Measurements from ENCODE around the gene EXOC8. TPM values are rescaled to one million over a fixed set of nuclear protein-coding genes. Genes with fewer than 3 reads are reported as not detected.
"Not testable (repeated sequence)": the region's sequence is repeated elsewhere in the genome, so short reads cannot be mapped to it uniquely, and the experiment has no call there.

Gene EXOC8
- total RNA-seq, 1 experiment from 2014 or later = 12.6 TPM

DNA sequence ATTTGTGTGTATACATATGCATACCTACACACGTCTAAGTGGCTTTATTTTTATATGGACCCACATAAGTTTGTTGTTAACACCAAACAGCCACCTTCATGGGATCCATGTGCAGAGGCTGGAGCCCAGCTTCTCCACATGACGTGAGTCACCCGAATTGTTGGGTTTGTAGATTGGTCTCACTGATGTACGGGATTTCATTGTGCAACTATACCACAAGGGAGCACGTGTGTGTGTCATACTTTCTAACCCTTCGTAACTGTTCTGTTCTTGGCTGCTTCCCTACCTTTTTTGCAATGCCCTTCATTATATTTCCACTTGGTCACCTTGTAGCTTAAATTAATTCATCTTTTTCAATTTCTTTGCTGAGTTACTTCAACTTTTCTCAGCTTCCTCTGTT, 21.5 kb upstream of the EXOC8 start:
- no peak overlapping the region for H3K4me2 ChIP-seq (ENCODE audit: low read depth, low read length, poor library complexity, severe bottlenecking)
- peaks cover 42% of the 10 kb centered on the region for H3K79me2 ChIP-seq (ENCODE audit: low read length)
- peaks cover 10% of the 10 kb centered on the region for H3K4me1 ChIP-seq (ENCODE audit: low read length)
- H2AFZ ChIP-seq (ENCODE audit: low read length) = no peak overlapping the region
- no peak overlapping the region for H3K9ac ChIP-seq (ENCODE audit: low read length)
- H3K36me3 ChIP-seq (ENCODE audit: insufficient read depth, low read length) = peaks cover 15% of the 10 kb centered on the region; the same call in 1 of the 2 replicates
- H3K27me3 ChIP-seq (ENCODE audit: low read length) = no peaks in the 10 kb centered on the region
- no peak overlapping the region for H3K4me3 ChIP-seq (ENCODE audit: low read length)
- H4K20me1 ChIP-seq (ENCODE audit: insufficient read depth, low read depth, low read length) = no peaks in the 10 kb centered on the region
- no peak overlapping the region for H3K27ac ChIP-seq (ENCODE audit: low read length)
- DNase-seq = no peak
- no peaks in the 10 kb centered on the region for H3K9me3 ChIP-seq (ENCODE audit: low read length)
- no peaks in the 10 kb centered on the region for H3K9me2 ChIP-seq (replicated peaks; ENCODE audit: insufficient read depth, low read length)

DNA sequence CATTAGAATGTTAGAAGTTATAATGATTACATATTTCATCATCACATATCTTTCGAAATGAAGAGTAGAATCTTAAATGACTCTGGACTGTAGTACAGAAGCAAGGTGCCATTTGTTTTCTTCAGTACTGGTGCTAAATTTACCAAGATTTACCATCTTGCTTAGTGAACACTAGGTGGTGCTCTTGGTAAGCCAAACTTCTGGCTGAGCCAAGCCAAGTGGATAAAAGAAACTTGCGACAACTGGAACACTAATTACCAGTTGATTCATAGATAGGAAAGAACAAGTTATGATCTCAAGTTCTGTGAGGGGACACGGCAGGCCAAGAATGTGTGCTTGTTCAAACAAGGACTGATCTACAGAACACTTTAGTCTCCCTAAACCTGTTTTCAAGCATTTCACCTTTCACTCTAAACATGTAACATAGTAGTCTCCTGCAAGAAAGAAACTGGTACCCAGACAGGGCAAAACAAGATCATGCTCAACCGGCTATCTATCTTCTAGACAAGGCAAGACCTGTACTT, 20.2 kb upstream of the EXOC8 start:
- H3K4me1 ChIP-seq (ENCODE audit: low read length) = peaks cover 10% of the 10 kb centered on the region
- H2AFZ ChIP-seq (ENCODE audit: low read length) = no peak overlapping the region
- peak; percentile 85 for DNase-seq
- no peak overlapping the region for H3K4me3 ChIP-seq (ENCODE audit: low read length)
- peak overlapping the region; percentile 16 for H3K4me2 ChIP-seq (ENCODE audit: low read depth, low read length, poor library complexity, severe bottlenecking)
- H3K79me2 ChIP-seq (ENCODE audit: low read length) = peaks cover 33% of the 10 kb centered on the region
- no peak overlapping the region for H3K9ac ChIP-seq (ENCODE audit: low read length)
- H3K9me2 ChIP-seq (replicated peaks; ENCODE audit: insufficient read depth, low read length) = no peaks in the 10 kb centered on the region
- H3K27me3 ChIP-seq (ENCODE audit: low read length) = no peaks in the 10 kb centered on the region
- H3K36me3 ChIP-seq (ENCODE audit: insufficient read depth, low read length) = peaks cover 14% of the 10 kb centered on the region; the same call in 1 of the 2 replicates
- no peaks in the 10 kb centered on the region for H4K20me1 ChIP-seq (ENCODE audit: insufficient read depth, low read depth, low read length)
- H3K27ac ChIP-seq (ENCODE audit: low read length) = 0 out of 2 replicates have a peak overlapping the region, but pooled peaks have one; percentile 8
- H3K9me3 ChIP-seq (ENCODE audit: low read length) = no peaks in the 10 kb centered on the region

GRCh38 chr1:231357187-231357772, 19.6 kb upstream of the EXOC8 start:
- H3K36me3 ChIP-seq (ENCODE audit: insufficient read depth, low read length) = peaks cover 21% of the 10 kb centered on the region; the same call in 1 of the 2 replicates
- H4K20me1 ChIP-seq (ENCODE audit: insufficient read depth, low read depth, low read length) = no peaks in the 10 kb centered on the region
- DNase-seq = no peak
- peaks cover 10% of the 10 kb centered on the region for H3K4me1 ChIP-seq (ENCODE audit: low read length)
- H3K79me2 ChIP-seq (ENCODE audit: low read length) = peaks cover 27% of the 10 kb centered on the region
- H2AFZ ChIP-seq (ENCODE audit: low read length) = no peak overlapping the region
- H3K27ac ChIP-seq (ENCODE audit: low read length) = no peak overlapping the region
- H3K4me3 ChIP-seq (ENCODE audit: low read length) = no peak overlapping the region
- H3K4me2 ChIP-seq (ENCODE audit: low read depth, low read length, poor library complexity, severe bottlenecking) = peak overlapping the region; percentile 16
- H3K9ac ChIP-seq (ENCODE audit: low read length) = no peak overlapping the region
- H3K27me3 ChIP-seq (ENCODE audit: low read length) = no peaks in the 10 kb centered on the region
- H3K9me2 ChIP-seq (replicated peaks; ENCODE audit: insufficient read depth, low read length) = no peaks in the 10 kb centered on the region
- no peaks in the 10 kb centered on the region for H3K9me3 ChIP-seq (ENCODE audit: low read length)

- Histone ChIP-seq H3K36me3 (ENCODE audit: insufficient read depth, low read length) (peaks cover 29% of the 10 kb centered on the region; the same call in 1 of the 2 replicates), H3K4me2 (ENCODE audit: low read depth, low read length, poor library complexity, severe bottlenecking) (no peak overlapping the region), H3K79me2 (ENCODE audit: low read length) (peaks cover 24% of the 10 kb centered on the region), H2AFZ (ENCODE audit: low read length) (no peak overlapping the region), H3K27ac (ENCODE audit: low read length) (no peak overlapping the region), H3K4me3 (ENCODE audit: low read length) (no peak overlapping the region), H3K27me3 (ENCODE audit: low read length) (no peaks in the 10 kb centered on the region), H3K9me3 (ENCODE audit: low read length) (no peaks in the 10 kb centered on the region), H4K20me1 (ENCODE audit: insufficient read depth, low read depth, low read length) (no peaks in the 10 kb centered on the region), H3K9ac (ENCODE audit: low read length) (no peak overlapping the region), H3K9me2 (replicated peaks; ENCODE audit: insufficient read depth, low read length) (no peaks in the 10 kb centered on the region), H3K4me1 (ENCODE audit: low read length) (peaks cover 10% of the 10 kb centered on the region)
- DNase-seq = no peak
These were observed 17.5 kb upstream of the EXOC8 start for GRCh38 chr1:231355171-231355570.

DNA sequence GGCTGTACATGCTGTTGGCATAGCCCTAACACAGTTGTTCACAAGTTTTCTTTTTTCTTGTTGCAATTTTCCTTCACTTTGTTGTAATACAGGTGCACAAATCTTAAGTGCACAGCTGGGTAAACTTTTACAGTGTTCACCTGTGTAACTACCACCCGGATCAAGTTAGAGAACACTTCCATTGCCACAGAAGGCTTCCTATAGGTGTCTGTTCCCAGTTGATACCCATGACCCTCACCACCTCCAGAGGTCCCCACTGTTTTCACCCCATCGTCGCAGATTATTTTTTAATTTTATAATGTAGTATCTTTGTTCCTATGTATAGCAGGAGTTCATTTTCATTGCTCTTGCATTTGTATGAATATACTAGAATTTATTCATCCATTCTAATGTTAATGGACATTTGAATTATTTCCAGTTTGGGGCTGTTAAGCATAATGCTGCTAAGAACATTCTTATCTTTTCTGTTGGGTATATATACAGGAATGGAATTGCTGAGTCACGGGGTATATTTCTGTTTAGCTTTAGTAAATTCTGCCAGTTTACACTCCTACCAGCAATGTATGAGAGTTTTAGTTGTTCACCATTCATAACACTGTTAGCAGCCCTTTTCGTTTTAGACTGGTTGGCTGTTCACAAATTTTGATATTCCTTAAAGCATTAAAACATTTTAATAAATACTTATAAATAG, 16.8 kb upstream of the EXOC8 start:
- peaks cover 19% of the 10 kb centered on the region for H3K79me2 ChIP-seq (ENCODE audit: low read length)
- H3K9me3 ChIP-seq (ENCODE audit: low read length) = no peaks in the 10 kb centered on the region
- no peak overlapping the region for H3K9ac ChIP-seq (ENCODE audit: low read length)
- H3K4me2 ChIP-seq (ENCODE audit: low read depth, low read length, poor library complexity, severe bottlenecking) = no peak overlapping the region
- H3K4me1 ChIP-seq (ENCODE audit: low read length) = peaks cover 10% of the 10 kb centered on the region
- H3K36me3 ChIP-seq (ENCODE audit: insufficient read depth, low read length) = peaks cover 31% of the 10 kb centered on the region; the same call in 1 of the 2 replicates
- H4K20me1 ChIP-seq (ENCODE audit: insufficient read depth, low read depth, low read length) = no peaks in the 10 kb centered on the region
- H3K27me3 ChIP-seq (ENCODE audit: low read length) = no peaks in the 10 kb centered on the region
- no peak overlapping the region for H3K27ac ChIP-seq (ENCODE audit: low read length)
- H3K4me3 ChIP-seq (ENCODE audit: low read length) = no peak overlapping the region
- H2AFZ ChIP-seq (ENCODE audit: low read length) = no peak overlapping the region
- no peak for DNase-seq
- no peaks in the 10 kb centered on the region for H3K9me2 ChIP-seq (replicated peaks; ENCODE audit: insufficient read depth, low read length)

- Histone ChIP-seq H3K4me2 (ENCODE audit: low read depth, low read length, poor library complexity, severe bottlenecking) (no peak overlapping the region), H3K9me3 (ENCODE audit: low read length) (no peaks in the 10 kb centered on the region), H3K4me3 (ENCODE audit: low read length) (no peak overlapping the region), H3K79me2 (ENCODE audit: low read length) (peaks cover 17% of the 10 kb centered on the region), H3K4me1 (ENCODE audit: low read length) (peaks cover 8% of the 10 kb centered on the region), H3K27me3 (ENCODE audit: low read length) (no peaks in the 10 kb centered on the region), H3K36me3 (ENCODE audit: insufficient read depth, low read length) (peaks cover 36% of the 10 kb centered on the region; the same call in 1 of the 2 replicates), H3K9ac (ENCODE audit: low read length) (no peak overlapping the region), H3K9me2 (replicated peaks; ENCODE audit: insufficient read depth, low read length) (no peaks in the 10 kb centered on the region), H4K20me1 (ENCODE audit: insufficient read depth, low read depth, low read length) (no peaks in the 10 kb centered on the region), H2AFZ (ENCODE audit: low read length) (no peak overlapping the region), H3K27ac (ENCODE audit: low read length) (no peak overlapping the region)
- no peak for DNase-seq
These were observed 15.4 kb upstream of the EXOC8 start for GRCh38 chr1:231353086-231353485.

DNA sequence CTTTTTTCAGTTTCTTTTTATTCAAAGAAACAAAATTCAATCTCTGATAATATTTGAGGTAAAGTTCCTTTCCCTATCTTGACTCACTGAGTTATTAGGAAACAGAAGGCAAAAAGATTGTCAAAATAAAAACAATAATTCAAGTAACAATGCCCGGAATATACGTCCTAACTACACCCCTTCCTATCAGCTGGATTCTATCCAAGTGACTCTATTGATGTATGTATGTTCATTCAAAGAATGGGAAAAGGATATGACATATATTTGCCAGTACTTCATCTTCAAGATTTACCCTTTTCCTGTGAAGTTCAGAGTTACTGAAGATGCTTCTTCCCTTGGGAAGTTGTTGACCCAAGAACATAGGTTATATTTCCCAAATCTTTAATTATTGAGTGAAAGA, 14.2 kb upstream of the EXOC8 start:
- Histone ChIP-seq H3K4me1 (ENCODE audit: low read length) (no peaks in the 10 kb centered on the region), H4K20me1 (ENCODE audit: insufficient read depth, low read depth, low read length) (no peaks in the 10 kb centered on the region), H3K9me2 (replicated peaks; ENCODE audit: insufficient read depth, low read length) (no peaks in the 10 kb centered on the region), H2AFZ (ENCODE audit: low read length) (no peak overlapping the region), H3K27ac (ENCODE audit: low read length) (no peak overlapping the region), H3K27me3 (ENCODE audit: low read length) (no peaks in the 10 kb centered on the region), H3K9me3 (ENCODE audit: low read length) (no peaks in the 10 kb centered on the region), H3K9ac (ENCODE audit: low read length) (no peak overlapping the region), H3K4me3 (ENCODE audit: low read length) (no peak overlapping the region), H3K36me3 (ENCODE audit: insufficient read depth, low read length) (peaks cover 41% of the 10 kb centered on the region; the same call in 1 of the 2 replicates), H3K4me2 (ENCODE audit: low read depth, low read length, poor library complexity, severe bottlenecking) (no peak overlapping the region), H3K79me2 (ENCODE audit: low read length) (peaks cover 30% of the 10 kb centered on the region)
- no peak for DNase-seq

GRCh38 chr1:231348856-231349255, 11.2 kb upstream of the EXOC8 start:
- not testable (repeated sequence) for H3K4me3 ChIP-seq (ENCODE audit: low read length); H3K9ac ChIP-seq (ENCODE audit: low read length); H2AFZ ChIP-seq (ENCODE audit: low read length); H3K9me3 ChIP-seq (ENCODE audit: low read length); H3K4me1 ChIP-seq (ENCODE audit: low read length); H4K20me1 ChIP-seq (ENCODE audit: insufficient read depth, low read depth, low read length); H3K27ac ChIP-seq (ENCODE audit: low read length); H3K4me2 ChIP-seq (ENCODE audit: low read depth, low read length, poor library complexity, severe bottlenecking); H3K9me2 ChIP-seq (replicated peaks; ENCODE audit: insufficient read depth, low read length); DNase-seq; H3K27me3 ChIP-seq (ENCODE audit: low read length)
- peaks cover 42% of the 10 kb centered on the region; the same call in 1 of the 2 replicates for H3K36me3 ChIP-seq (ENCODE audit: insufficient read depth, low read length)
- peaks cover 46% of the 10 kb centered on the region for H3K79me2 ChIP-seq (ENCODE audit: low read length)
